ENCODE measurements around the gene CDC34. TPM values are rescaled to one million over a fixed set of nuclear protein-coding genes. Genes with fewer than 3 reads are reported as not detected.

Gene CDC34
- total RNA-seq, 4 donors from 2014 or later, result 25.8 to 81.2 (median 42.4) TPM

DNA sequence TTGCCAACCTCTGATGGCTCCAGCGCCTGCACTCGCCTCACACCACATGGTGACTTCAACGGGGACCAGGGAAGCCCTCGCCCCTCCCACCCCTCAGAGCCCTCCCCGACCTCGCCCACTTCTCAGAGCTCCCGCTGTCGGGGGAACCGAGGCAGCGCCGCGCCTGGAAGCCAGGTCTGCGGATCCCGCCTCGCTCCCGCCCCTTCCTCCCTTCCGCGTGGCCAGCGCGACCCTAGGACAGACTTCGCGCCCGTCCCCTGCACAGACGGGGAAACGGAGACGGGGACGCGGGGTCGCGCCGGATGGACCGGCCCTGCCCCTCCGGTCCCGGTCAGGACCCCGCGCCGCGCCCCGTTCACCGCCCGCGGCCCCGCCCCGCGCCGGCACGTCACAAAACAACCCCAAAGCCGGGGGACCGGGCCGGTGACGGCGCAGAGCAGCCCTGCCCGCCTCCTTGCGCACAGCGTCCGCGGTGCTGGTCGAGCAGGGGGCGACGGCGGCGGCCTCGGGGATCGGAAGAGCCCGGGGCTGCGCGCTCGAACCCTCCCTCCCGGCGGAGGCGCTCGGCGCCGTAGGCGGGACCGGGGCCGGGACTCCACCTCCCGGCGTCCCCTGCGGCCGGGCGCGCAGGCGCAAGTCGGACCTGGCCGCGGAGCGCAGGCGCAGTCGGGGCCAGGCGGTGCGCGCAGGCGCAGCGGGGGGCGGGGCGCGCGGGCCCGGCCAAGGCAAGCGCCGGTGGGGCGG, 379 bp upstream of the CDC34 start:
- TF ChIP-seq, protein P1, sequence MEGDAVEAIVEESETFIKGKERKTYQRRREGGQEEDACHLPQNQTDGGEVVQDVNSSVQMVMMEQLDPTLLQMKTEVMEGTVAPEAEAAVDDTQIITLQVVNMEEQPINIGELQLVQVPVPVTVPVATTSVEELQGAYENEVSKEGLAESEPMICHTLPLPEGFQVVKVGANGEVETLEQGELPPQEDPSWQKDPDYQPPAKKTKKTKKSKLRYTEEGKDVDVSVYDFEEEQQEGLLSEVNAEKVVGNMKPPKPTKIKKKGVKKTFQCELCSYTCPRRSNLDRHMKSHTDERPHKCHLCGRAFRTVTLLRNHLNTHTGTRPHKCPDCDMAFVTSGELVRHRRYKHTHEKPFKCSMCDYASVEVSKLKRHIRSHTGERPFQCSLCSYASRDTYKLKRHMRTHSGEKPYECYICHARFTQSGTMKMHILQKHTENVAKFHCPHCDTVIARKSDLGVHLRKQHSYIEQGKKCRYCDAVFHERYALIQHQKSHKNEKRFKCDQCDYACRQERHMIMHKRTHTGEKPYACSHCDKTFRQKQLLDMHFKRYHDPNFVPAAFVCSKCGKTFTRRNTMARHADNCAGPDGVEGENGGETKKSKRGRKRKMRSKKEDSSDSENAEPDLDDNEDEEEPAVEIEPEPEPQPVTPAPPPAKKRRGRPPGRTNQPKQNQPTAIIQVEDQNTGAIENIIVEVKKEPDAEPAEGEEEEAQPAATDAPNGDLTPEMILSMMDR (IDR thresholded peaks at IDR 0.05; ENCODE audit: low read depth), result no peak

DNA sequence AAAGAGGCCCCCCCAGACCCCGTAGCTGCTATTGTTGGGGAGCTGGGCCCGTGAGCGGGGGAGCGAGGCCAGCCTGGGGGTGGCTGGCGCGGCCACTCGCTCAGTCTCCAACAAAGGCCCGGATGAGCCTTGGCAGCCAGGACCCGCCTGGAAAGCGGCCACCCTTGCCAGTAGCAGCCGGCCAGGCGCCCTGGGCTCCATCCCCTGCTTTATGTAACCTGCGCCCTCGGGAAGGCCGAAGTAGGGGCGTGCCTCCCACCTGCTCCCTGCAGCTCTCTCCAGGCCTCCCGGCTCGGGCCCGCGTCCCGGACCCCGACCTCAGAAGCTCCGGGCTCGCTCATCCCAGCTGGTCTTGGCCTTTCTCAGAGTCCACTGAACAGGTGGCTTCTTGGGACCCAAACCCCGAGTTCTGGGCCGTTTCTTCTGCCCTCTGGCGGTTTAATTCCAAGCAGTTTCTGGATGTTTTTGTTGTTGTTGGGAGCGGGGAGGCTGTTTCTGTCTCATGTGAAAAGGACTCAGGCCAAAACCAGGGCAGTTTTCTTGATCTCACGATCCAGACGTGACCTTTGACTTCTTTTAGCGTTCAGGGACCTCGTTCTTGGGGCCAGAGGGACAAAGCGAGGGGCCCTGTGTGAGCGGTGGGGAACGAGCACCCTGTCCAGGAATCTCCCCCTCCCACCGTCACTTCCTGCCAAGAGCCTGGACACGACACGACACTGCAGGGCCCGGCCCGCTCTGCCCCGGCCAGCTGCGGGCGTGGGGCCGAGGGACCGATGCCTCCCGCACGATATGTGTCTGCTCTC, 1.2 kb downstream of the CDC34 start:
- TF ChIP-seq, protein P1 (IDR thresholded peaks at IDR 0.05; ENCODE audit: low read depth), result no peak

DNA sequence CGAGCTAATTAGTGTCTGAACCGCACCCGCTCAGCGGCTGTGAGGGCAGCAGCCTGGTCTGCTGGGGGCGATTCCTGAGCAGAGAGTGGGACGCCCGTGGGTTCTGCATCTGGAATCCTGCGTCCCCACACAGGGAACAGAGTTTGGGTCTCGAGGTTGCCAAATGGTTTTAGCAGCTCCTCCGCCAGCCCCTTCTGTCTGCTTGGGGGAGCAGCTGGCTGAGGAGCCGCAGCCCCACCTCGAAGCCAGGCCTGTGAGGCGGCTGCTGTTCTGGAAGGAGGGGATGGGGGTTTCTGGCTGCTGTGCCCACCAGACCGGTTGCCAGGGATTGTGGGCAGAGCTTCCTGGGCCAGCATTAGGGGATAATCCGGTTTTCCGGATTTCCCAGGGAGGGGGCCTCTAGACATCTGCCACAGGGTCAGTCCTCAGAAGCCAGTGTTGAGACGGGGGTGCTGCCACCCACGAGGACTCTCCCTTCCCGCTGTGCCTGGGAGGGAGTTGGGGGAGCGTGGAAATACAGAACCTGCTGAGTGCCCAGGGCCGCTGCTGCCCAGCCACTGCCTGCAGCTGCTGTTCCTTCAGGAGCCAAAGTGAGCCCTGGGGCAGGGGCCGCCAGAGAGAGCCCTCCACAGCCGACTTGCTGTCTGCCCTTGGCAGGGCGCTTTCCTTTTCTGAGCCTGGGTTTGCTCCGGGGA, 2.0 kb downstream of the CDC34 start:
- TF ChIP-seq, protein P1 (IDR thresholded peaks at IDR 0.05; ENCODE audit: low read depth), result no peak

DNA sequence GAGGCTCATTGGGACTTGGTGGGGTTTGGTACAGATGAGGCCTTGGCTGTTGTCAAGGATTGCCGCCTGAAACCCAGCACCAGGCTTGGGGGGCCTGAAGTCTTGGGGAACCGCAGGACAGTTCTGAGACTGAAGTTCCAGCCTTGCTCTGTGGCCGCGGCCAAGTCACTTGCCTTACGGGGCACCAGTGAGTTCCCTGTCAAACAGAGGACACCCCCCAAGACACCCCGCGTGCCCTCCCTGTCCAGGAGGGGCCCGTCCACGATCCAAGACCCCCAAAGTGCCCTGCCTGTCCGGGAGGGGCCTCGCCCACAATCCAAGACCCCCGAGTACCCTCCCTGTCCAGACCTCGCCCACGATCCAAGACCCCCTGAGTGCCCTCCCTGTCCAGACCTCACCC, 2.5 kb downstream of the CDC34 start:
- TF ChIP-seq, protein P1 (IDR thresholded peaks at IDR 0.05; ENCODE audit: low read depth), result no peak

DNA sequence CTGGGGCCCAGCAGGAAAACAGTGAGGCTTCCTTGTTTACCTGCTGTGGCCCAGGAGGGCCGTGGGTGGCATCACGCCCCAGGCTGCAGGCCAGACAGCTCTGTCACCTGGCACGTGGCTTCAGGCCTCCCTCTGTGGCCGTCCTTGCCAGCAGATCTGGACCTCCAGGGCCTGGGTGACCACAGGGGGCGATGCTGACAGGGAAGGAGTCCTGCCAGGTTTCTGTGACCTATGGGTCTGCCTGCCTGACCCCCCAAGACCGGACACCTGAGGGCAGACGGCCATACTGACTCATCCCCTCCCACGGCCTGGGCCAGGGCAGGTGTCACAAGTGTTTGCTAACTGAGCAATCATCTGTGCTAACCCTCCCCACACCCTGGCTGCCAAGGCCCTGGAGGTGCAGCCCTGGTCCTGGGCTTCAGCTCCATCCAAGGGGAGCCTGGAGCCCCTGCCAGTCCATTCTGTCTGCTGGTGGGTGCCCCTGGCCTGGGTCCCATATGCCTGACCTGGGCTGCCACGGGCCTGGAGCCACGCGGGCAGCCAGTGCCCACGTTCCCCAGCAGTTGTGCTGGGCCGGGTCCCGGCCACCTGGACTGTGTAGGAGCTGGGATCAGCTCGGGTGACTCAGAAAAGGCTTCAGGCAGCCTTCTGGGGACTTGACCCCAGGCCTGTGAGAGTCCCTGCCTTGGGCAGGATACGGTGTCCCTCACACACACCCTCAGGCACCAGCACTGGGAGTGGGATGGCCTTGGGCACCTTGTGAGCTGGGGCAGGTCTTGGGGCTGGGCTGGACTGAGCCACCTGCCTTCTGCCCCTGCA, 3.7 kb downstream of the CDC34 start:
- TF ChIP-seq, protein P1 (IDR thresholded peaks at IDR 0.05; ENCODE audit: low read depth), result no peak

DNA sequence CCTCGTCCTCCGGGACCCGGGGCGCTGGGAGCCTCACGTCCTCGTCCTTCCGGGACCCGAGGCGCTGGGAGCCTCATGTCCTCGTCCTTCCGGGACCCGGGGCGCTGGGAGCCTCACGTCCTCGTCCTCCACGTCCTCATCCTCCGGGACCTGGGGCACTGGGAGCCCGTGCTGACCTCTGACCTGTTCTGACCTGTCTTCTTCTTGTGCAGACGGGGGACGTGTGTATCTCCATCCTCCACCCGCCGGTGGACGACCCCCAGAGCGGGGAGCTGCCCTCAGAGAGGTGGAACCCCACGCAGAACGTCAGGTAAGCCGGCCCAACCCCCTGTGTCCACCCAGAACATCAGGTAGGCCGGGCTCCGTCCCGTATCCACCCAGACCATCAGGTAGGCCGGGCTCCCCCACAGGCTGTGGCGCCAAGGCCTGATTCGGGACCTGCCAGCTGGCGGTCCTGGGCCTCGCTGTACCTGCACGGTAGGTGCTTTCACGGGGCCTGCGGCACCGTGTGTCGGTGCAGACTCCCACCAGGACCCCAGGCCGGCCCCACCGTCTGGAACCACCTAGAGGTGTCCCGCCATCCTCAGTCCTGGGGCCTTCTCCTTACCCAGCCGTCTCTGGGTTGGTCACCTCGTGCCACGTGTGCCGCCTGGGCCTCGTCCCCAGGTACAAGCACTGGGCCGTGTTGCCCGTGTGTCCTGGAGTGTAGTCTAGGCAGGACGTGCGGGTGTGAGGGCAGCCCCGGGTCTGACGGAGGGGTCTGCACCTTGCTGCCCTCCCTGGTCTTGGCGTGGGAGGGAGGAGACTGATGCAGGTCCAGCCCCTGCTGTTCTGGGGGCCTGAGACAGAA, 4.7 kb downstream of the CDC34 start:
- TF ChIP-seq, protein P1 (IDR thresholded peaks at IDR 0.05; ENCODE audit: low read depth), result no peak
